Type B pancreatic cell (in vitro differentiated cells): ENCODE data around the gene SLC17A4. TPM values are rescaled to one million over a fixed set of nuclear protein-coding genes. Genes with fewer than 3 reads are reported as not detected.

Experiments used
- DNase-seq: peaks from one replicate; pipeline ENCODE4 v3.0.0; 2021; ENCODE audit warnings: mixed read lengths; ENCODE audit not compliant: unreplicated experiment; ENCODE audit errors: extremely low spot score
- H3K27ac Mint-ChIP-seq: 2 replicates; pipeline ENCODE4 v1.8.0; 2021; ENCODE audit warnings: mild to moderate bottlenecking, mixed read lengths
- H3K27me3 Mint-ChIP-seq: 2 replicates; pipeline ENCODE4 v1.8.0; 2021; ENCODE audit warnings: mixed read lengths
- H3K36me3 Mint-ChIP-seq: 2 replicates; pipeline ENCODE4 v1.8.0; 2021; ENCODE audit warnings: mixed read lengths
- H3K4me1 Mint-ChIP-seq: one replicate; pipeline ENCODE4 v1.8.0; 2021; ENCODE audit warnings: mixed read lengths; ENCODE audit not compliant: unreplicated experiment
- H3K4me3 Mint-ChIP-seq: 2 replicates; pipeline ENCODE4 v1.8.0; 2021; ENCODE audit warnings: mild to moderate bottlenecking, mixed read lengths
- H3K9me3 Mint-ChIP-seq: 2 replicates; pipeline ENCODE4 v1.8.0; 2021; ENCODE audit warnings: mixed read lengths
- total RNA-seq: library from RNA; stranded (reverse); gene quantifications from 2 replicates; pipeline ENCODE4 v1.2.1, GENCODE V29; 2021; ENCODE audit warnings: low replicate concordance
- TF ChIP-seq, protein P1 (sequence below): fragments of 200-600 bp; sonication (generic); conservative IDR thresholded peaks from 2 replicates; pipeline ENCODE4 v1.5.0; 2021; ENCODE audit warnings: antibody characterized with exemption, mild to moderate bottlenecking

Gene SLC17A4
- total RNA-seq, 1 donor from 2014 or later = 1.0 TPM

DNA sequence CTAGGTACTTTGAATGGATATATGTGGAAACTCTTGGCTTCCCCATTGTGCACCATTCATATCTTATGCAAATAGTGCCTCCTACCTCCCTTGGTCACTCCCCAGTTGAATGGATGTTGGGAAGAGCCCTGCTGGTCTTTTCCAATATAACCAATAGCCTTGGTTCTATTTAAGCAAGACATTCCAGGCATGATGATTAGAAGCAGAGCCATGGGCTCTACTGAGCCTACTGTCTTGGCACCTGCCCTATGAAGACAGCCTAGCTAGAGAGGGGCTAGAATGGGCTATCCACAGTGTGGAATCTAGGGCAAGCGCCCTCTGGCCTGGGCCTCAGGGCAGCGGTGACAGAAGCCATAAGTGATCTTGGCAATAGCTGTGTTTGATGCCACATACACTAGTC, 61.7 kb downstream of the SLC17A4 start:
- no peak overlapping the region for H3K4me3 Mint-ChIP-seq
- H3K9me3 Mint-ChIP-seq = no peaks in the 10 kb centered on the region
- peaks cover 4% of the 10 kb centered on the region for H3K27me3 Mint-ChIP-seq
- no peaks in the 10 kb centered on the region for H3K4me1 Mint-ChIP-seq
- H3K27ac Mint-ChIP-seq = no peak overlapping the region
- TF ChIP-seq, protein P1, sequence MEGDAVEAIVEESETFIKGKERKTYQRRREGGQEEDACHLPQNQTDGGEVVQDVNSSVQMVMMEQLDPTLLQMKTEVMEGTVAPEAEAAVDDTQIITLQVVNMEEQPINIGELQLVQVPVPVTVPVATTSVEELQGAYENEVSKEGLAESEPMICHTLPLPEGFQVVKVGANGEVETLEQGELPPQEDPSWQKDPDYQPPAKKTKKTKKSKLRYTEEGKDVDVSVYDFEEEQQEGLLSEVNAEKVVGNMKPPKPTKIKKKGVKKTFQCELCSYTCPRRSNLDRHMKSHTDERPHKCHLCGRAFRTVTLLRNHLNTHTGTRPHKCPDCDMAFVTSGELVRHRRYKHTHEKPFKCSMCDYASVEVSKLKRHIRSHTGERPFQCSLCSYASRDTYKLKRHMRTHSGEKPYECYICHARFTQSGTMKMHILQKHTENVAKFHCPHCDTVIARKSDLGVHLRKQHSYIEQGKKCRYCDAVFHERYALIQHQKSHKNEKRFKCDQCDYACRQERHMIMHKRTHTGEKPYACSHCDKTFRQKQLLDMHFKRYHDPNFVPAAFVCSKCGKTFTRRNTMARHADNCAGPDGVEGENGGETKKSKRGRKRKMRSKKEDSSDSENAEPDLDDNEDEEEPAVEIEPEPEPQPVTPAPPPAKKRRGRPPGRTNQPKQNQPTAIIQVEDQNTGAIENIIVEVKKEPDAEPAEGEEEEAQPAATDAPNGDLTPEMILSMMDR = no peak
- H3K36me3 Mint-ChIP-seq = no peaks in the 10 kb centered on the region
- DNase-seq = no peak

DNA sequence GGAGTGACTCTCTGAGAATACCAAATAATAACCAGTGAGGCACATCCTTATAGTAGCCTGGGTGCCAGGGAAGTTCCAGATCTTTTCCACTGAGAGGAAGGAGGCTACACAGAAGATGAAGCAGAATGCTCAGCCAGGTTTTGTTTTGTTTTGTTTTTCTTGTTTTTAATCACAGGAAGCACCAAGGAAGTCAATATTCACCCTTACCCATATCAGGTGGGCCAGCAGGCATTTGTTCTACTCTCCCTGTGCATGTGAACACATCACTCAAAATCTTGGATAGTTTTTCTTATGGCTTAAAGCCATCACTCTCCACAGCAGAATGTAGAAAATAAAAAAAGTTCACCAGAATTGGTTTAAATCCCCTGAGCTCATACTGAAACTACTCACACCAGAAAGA, 66.8 kb downstream of the SLC17A4 start:
- Mint-ChIP-seq H3K9me3 (no peaks in the 10 kb centered on the region), H3K36me3 (no peaks in the 10 kb centered on the region)
- no peak for DNase-seq

DNA sequence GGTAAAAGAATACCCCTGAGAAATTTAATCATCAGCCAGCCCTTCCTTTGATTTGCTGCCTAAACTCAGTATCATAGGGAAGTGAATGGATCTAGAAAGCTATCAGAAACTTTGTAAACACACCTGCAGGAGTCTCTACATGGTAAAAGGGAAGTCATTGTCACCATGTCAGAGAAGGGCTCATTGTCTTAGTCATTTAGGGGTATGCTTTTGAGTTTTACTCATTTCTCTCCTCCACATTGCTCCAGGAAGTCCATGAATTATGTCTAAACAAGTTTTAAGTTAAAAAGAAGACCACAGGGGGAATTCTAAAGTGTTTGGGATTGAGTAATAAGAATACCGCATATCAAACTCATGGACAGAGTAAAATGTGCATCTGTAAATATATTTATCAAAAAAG, 74.8 kb downstream of the SLC17A4 start:
- TF ChIP-seq, protein P1 = no peak
- Mint-ChIP-seq H3K4me3 (no peak overlapping the region), H3K27me3 (peaks cover 8% of the 10 kb centered on the region), H3K9me3 (no peaks in the 10 kb centered on the region), H3K36me3 (no peaks in the 10 kb centered on the region), H3K27ac (no peak overlapping the region), H3K4me1 (no peaks in the 10 kb centered on the region)
- no peak for DNase-seq

More for the DNA sequence above, 66.8 kb downstream of the SLC17A4 start:
- TF ChIP-seq, protein P1 = no peak
- H3K4me1 Mint-ChIP-seq = no peaks in the 10 kb centered on the region
- peaks cover 4% of the 10 kb centered on the region for H3K27me3 Mint-ChIP-seq
- no peak overlapping the region for H3K27ac Mint-ChIP-seq
- no peak overlapping the region for H3K4me3 Mint-ChIP-seq

DNA sequence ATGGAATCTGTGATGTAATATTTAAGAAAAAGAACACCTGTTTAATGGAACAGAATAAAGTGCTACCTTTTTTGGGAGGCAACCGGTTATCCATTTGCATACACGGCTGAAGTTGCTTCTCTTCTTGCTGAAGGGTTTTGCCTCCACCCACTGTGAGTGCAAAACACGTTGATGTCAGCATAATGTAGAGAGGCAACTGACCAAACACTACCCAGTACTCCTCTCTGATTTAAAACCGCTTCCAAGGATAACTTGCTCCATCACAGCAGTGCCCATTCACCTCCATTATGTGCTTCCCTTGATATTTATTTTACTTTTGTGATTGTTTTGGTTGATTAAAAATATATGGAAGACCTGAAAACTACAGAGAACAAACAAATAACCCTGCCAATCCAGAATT, 75.9 kb downstream of the SLC17A4 start:
- no peaks in the 10 kb centered on the region for H3K9me3 Mint-ChIP-seq
- TF ChIP-seq, protein P1 = no peak
- no peak for DNase-seq
- H3K36me3 Mint-ChIP-seq = no peaks in the 10 kb centered on the region
- no peak overlapping the region for H3K27ac Mint-ChIP-seq
- H3K4me3 Mint-ChIP-seq = no peak overlapping the region
- H3K27me3 Mint-ChIP-seq = peaks cover 8% of the 10 kb centered on the region
- H3K4me1 Mint-ChIP-seq = no peaks in the 10 kb centered on the region

Other genes starting within 250 kb of the SLC17A4 start
- 47.1 and 89.1 TPM in 2 replicates for gene SCGN, start 102.5 kb upstream of the SLC17A4 start, total RNA-seq
- 0.85 and 1.2 TPM in 2 replicates for gene SLC17A1, start 77.3 kb downstream of the SLC17A4 start, total RNA-seq
- 0.33 TPM in 1 of 2 replicates, not detected in the other for gene SLC17A3, start 119.5 kb downstream of the SLC17A4 start, total RNA-seq
- 0.21 TPM in 1 of 2 replicates, not detected in the other for gene SLC17A2, start 175.9 kb downstream of the SLC17A4 start, total RNA-seq
- 6.9 and 16.1 TPM in 2 replicates for gene TRIM38, start 208.1 kb downstream of the SLC17A4 start, total RNA-seq